GM10266 (cell line): ENCODE measurements around the gene NR2F1-AS1.

Experiments used
- DNase-seq: peaks from one replicate; pipeline ENCODE4 v3.0.0; 2012; ENCODE audit errors: extremely low spot score
- CTCF ChIP-seq: IDR thresholded peaks from 2 replicates; pipeline ENCODE4 v1.5.1; 2012; ENCODE audit warnings: mild to moderate bottlenecking, low read depth; ENCODE audit not compliant: control insufficient read depth, insufficient read depth; ENCODE audit errors: missing control alignments

NR2F1-AS1 gene

DNA sequence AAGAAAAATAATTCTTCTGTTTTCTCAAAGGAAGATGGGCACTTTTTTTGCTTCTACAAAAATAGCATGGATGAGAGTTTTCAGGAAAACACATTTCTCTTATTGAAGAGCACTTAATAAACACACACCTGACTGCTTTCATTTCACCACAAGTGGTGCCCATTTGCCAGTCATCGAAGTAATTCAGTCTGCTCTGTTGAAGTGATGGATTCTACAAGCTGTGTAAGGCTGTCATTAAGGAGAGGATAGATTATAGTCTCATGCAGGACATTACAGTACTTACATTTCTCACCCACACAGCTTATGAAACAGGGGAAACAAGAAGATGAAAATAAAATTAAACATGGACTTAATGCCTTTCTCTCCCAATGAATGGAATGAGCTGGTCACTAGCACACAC is 165.2 kb downstream of the NR2F1-AS1 start:
- no peak for TF ChIP-seq CTCF
- no peak for DNase-seq

GRCh38 chr5:93411716-93412115 is 169.3 kb downstream of the NR2F1-AS1 start:
- DNase-seq = no peak
- TF ChIP-seq CTCF = no peak

DNA sequence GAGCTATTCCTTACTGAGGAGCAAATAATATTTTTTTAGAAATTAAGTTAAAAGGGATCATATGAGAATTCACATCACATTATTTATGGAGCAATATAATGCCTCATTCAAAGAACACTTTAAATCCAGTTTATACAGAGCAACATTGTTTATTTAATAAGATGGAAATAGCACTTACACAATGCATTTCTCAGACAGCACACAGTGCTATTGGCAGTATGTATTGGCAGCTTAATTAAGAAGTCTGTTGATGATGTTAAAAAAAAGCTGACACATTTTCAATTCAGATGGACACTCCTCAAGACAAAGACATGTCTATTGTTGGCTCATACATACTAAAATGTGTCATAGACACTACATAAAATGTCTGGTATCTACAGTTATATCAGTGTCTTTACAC is 171.3 kb downstream of the NR2F1-AS1 start:
- DNase-seq = no peak
- no peak for TF ChIP-seq CTCF

DNA sequence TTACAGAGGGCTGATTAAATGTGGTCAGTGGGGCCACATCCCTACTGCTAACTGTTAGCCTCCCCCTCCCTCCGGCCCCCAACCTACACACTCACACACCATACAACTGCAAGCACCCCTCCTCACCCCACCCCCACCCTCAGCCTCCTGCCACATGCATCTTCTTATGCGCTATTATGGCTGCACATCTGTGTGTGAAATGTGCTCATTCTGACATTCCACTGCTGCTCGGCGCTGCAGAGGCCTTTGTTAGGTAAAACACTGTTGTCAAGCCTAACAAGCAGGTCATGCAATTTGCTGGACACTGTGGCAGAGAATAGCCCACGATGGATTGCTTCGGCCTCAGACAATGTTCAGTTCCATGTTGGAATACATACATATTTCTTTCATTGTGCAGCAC is 173.6 kb downstream of the NR2F1-AS1 start:
- TF ChIP-seq CTCF = no peak
- DNase-seq = no peak

GRCh38 chr5:93406971-93407401 is 174.0 kb downstream of the NR2F1-AS1 start:
- DNase-seq = no peak
- TF ChIP-seq CTCF = no peak

- no peak for TF ChIP-seq CTCF
- DNase-seq = no peak
These were observed 176.8 kb downstream of the NR2F1-AS1 start for GRCh38 chr5:93404246-93404645.

DNA sequence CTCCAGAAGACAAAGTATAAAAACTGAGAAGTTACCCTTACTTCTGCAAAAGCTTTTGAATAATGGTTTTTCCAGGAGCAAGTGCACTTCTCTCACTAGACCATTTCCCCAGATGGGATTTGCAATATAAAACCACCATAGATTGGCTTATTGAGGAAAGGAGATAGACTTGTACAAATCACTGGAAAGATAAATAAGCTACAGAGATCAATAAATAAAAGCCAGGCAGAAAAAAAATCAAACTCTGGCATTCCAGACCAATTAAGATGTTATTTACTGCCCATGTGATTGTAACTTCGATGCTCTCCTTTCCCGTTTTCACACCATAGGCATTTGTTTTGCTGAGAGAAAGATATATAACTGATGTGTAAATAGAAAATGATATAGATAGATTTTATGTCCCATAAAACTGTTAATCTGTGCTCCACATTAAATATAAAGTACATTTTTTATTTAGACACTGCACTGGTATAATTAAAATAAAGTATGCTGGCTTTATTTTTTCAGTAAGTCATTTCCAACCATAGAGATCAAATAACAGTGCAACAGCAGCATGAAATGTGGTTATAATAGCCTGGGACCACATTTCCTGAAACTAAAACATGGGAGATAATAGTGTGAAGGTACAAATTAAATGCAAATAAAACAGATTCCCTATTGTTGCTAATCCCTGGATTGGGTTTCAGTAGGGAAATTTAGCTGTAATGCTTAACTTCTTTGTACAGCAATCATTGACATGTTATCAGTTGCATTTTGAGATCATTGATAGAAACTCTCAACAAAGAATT is 177.7 kb downstream of the NR2F1-AS1 start:
- no peak for TF ChIP-seq CTCF
- DNase-seq = no peak
